ENCODE measurements around the gene TFCP2. TPM values are rescaled to one million over a fixed set of nuclear protein-coding genes. Genes with fewer than 3 reads are reported as not detected.
"Not testable (repeated sequence)": the region's sequence is repeated elsewhere in the genome, so short reads cannot be mapped to it uniquely, and the experiment has no call there.

Gene TFCP2
- polyA plus RNA-seq, 1 donor (not counting 4 experiments of a cell fraction or from before 2014, with no cell fraction given), result 27.2 TPM

- H3K27ac ChIP-seq (ENCODE audit: control insufficient read depth, insufficient read depth, low read length); FAIRE-seq; H3K9me1 ChIP-seq (ENCODE audit: control insufficient read depth, extremely low read depth, insufficient read depth, low read length); H2AFZ ChIP-seq (ENCODE audit: control insufficient read depth, low read length); H4K20me1 ChIP-seq (ENCODE audit: control insufficient read depth, extremely low read depth, insufficient read depth, low read length); H3K4me3 ChIP-seq (ENCODE audit: control insufficient read depth in 2 of 3, extremely low read depth in 1 of 3, insufficient read depth in 2 of 3, low read depth in 1 of 3, low read length in 3 of 3); H3K9ac ChIP-seq (ENCODE audit: control insufficient read depth, extremely low read depth, insufficient read depth, low read length); H3K36me3 ChIP-seq (ENCODE audit: control insufficient read depth in 2 of 2, extremely low read depth in 1 of 2, insufficient read depth in 2 of 2, low read length in 2 of 2); H3K27me3 ChIP-seq (ENCODE audit: control insufficient read depth, extremely low read depth, insufficient read depth, low read length); H3K4me2 ChIP-seq (ENCODE audit: control insufficient read depth, extremely low read depth, insufficient read depth, low read depth, low read length); dilution Hi-C loops (cut with MboI; ENCODE audit: extremely low pct_ligation_motif_present, low sequenced_read_pairs); DNase-seq (ENCODE audit: low read depth, low spot score); H3K4me1 ChIP-seq (ENCODE audit: control insufficient read depth, extremely low read depth, insufficient read depth, low read length); H3K9me3 ChIP-seq (ENCODE audit: control insufficient read depth, low read depth, low read length): not testable (repeated sequence)
- peaks cover 42% of the 10 kb centered on the region for H3K79me2 ChIP-seq (ENCODE audit: control insufficient read depth, insufficient read depth, low read length)
Measured at GRCh38 chr12:51078346-51078745, 94.6 kb downstream of the TFCP2 start.

GRCh38 chr12:51077930-51078329 is 95.0 kb downstream of the TFCP2 start:
- H3K27me3 ChIP-seq (ENCODE audit: control insufficient read depth, extremely low read depth, insufficient read depth, low read length), result no peaks in the 10 kb centered on the region

More at GRCh38 chr12:51077930-51078329, 95.0 kb downstream of the TFCP2 start:
- H3K4me3 ChIP-seq (ENCODE audit: control insufficient read depth in 2 of 3, extremely low read depth in 1 of 3, insufficient read depth in 2 of 3, low read depth in 1 of 3, low read length in 3 of 3), result no peak overlapping the region
- no peak overlapping the region for H3K4me2 ChIP-seq (ENCODE audit: control insufficient read depth, extremely low read depth, insufficient read depth, low read depth, low read length)
- DNase-seq (ENCODE audit: low read depth, low spot score), result no peak
- H3K79me2 ChIP-seq (ENCODE audit: control insufficient read depth, insufficient read depth, low read length), result peaks cover 40% of the 10 kb centered on the region
- no peaks in the 10 kb centered on the region for H3K9me3 ChIP-seq (ENCODE audit: control insufficient read depth, low read depth, low read length)
- no peak overlapping the region for H2AFZ ChIP-seq (ENCODE audit: control insufficient read depth, low read length)
- dilution Hi-C loops (cut with MboI; ENCODE audit: extremely low pct_ligation_motif_present, low sequenced_read_pairs), result no loop called here
- no peak overlapping the region for H3K27ac ChIP-seq (ENCODE audit: control insufficient read depth, insufficient read depth, low read length)
- no peak overlapping the region for H3K9ac ChIP-seq (ENCODE audit: control insufficient read depth, extremely low read depth, insufficient read depth, low read length)
- H3K4me1 ChIP-seq (ENCODE audit: control insufficient read depth, extremely low read depth, insufficient read depth, low read length), result peaks cover 7% of the 10 kb centered on the region
- TF ChIP-seq CTCF (optimal IDR thresholded peaks at IDR 0.05 in 1 of 3, IDR thresholded peaks at IDR 0.05 in 1 of 3, conservative IDR thresholded peaks at IDR 0.05 in 1 of 3; ENCODE audit: extremely low read depth in 1 of 3, insufficient read depth in 2 of 3, low read length in 3 of 3) (no peak), EZH2 (IDR thresholded peaks at IDR 0.05; ENCODE audit: low read length) (no peak)
- H3K36me3 ChIP-seq (ENCODE audit: control insufficient read depth in 2 of 2, extremely low read depth in 1 of 2, insufficient read depth in 2 of 2, low read length in 2 of 2), result peaks cover 6 to 7% of the 10 kb centered on the region in 2 experiments
- FAIRE-seq, result no peak
- no peaks in the 10 kb centered on the region for H4K20me1 ChIP-seq (ENCODE audit: control insufficient read depth, extremely low read depth, insufficient read depth, low read length)
- H3K9me1 ChIP-seq (ENCODE audit: control insufficient read depth, extremely low read depth, insufficient read depth, low read length), result no peaks in the 10 kb centered on the region
